GM19043 (cell line): ENCODE measurements around the gene BIVM.

Source experiments
- ATAC-seq: cut with Tn5 transposase; IDR thresholded peaks from one replicate; pipeline ENCODE4 v1.9.1; 2021; ENCODE audit warnings: low read depth; ENCODE audit not compliant: unreplicated experiment

The BIVM gene

DNA sequence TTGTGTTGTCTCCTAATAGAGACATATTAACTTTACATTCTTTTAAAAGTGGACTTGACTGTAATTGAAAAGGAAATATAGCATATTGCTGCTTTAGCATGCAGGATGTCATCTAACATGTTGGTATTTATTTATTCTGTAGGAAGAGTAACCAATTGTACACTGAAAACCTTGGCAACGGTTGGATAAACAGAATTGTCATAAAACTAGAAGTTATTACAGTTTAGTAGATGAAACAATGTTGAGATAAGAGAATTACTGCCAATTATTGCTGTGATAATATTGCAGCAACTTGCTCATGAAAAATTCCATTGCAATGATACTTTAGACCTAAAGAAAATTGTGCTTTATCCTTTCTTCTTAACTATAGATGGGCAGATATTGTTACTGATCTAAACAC, 39.4 kb downstream of the BIVM start:
- ATAC-seq: no peak

GRCh38 chr13:102838982-102839381, 40.1 kb downstream of the BIVM start:
- ATAC-seq: no peak

GRCh38 chr13:102839462-102839861, 40.5 kb downstream of the BIVM start:
- ATAC-seq: no peak

DNA sequence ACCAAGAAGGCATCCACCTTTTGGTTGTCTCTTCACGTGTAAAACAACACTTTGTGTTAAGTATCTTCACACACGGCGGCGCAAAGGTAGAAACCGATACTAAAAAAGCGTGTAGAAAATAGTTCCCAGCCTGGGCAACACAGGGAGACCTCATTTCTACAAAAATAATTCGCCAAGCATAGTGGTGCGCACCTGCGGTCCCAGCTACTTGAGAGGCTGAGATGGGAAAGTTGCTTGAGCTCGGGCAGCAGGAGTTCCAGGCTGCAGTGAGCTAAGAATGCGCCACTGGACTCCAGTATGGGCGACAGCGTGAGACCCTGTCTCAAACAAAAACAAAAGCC, 46.3 kb downstream of the BIVM start:
- ATAC-seq: peak; percentile 14

- peak; percentile 76 for ATAC-seq
Observed at GRCh38 chr13:102845630-102846260, 46.8 kb downstream of the BIVM start, which contains the start of gene ERCC5. ERCC5 (plus strand) TSS chr13:102846032; CDS start chr13:102846267, 235 bp downstream.

DNA sequence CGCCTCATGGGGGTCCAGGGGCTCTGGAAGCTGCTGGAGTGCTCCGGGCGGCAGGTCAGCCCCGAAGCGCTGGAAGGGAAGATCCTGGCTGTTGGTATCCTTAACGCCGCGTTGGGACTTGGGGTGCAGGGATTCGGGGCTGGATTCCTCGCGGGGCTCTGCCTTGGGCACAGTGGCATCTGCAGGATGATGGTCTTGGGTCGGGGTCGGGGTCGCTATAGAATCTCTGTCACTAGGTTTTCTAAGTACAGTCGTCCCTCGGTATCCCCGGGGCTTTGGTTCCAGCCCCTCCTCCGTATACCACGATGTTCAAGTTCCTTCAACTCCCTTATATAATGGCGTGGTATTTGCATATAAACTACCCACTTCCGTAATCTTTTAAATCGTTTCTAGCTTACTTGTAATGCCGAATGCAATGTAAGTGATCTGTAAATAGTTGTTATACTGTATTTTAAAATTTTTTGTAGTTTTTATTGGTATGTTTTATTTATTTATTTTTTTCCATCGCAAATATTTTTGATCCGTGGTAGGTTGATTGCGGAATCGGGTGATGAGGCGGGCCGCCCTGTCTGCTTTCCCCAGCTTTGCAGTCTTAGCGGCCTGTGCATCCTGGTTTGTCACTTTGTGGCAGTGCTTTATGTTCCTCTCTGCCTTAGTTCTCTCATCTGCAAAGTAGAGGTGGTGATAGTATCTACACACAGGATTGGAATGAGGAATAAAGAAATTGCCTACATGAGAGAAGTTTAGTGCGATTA, 47.5 kb downstream of the BIVM start:
- ATAC-seq: peak; percentile 37

DNA sequence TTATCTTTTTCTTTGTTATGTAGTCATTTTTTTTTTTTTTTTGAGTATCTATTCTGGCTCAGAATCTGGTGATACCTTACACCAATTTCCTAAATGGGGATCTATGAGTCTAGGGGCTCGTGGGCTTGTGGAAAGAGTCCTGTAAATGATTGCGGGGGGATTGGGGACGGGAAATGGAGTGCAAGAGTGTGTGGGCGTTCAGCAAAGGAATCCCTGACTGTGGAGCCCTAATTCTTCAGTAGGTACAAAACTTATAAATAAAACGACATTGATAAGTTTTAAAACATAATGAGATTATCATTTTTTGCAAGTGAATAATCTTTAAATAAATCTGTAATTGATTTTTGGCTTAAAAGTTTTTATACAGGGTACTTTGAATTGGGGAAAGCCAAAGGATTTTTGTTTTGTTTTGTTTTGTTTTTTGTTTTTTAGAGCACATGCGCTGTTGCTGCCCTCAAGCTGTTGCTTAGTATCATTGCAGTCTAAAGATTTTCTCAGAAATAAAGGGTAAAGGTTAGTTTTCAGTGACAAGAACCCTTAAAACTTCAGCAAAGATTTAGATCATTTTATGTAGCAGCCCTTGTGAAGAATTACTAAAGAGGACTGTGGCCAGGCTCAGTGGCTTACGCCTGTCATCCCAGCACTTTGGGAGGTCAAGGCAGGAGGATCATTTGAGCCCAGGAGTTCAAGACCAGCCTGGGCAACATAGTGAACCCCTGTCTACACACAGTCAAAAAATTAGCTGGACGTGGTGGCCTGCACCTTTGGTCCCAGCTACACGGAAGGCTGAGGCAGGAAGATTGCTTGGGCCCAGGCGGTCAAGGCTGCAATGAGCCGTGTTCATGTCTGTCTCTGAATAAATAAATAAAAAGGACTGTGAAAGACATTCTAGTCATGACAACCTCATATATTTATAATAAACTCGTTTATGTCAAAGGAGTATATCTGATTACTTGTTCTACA, 48.6 kb downstream of the BIVM start:
- no peak for ATAC-seq

GRCh38 chr13:102848956-102849355, 50.0 kb downstream of the BIVM start:
- ATAC-seq: no peak

- no peak for ATAC-seq
Observed at GRCh38 chr13:102852556-102852955, 53.6 kb downstream of the BIVM start.

DNA sequence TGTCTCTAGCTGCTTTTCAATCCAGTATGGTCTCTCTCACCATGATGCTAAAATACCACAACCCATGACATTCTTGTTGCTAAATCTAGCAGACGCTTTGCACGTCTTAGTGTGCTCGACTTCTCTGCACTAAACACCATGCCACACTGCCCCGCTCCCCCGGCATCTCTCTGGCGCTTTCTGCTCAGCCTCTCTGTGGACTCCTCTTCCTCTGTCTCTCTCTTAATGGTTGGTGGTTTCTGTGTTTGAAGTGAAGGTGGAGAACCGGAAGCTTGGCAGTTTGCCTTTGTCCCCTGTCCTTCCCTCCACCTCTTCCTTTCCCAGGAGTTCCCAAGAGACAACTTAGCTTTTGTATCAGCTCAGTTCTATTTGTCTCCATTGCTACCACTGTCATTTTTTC, 55.8 kb downstream of the BIVM start:
- ATAC-seq: peak; percentile 87

GRCh38 chr13:102856557-102856956, 57.6 kb downstream of the BIVM start:
- no peak for ATAC-seq

GRCh38 chr13:102862624-102863210, 63.8 kb downstream of the BIVM start:
- ATAC-seq: no peak

DNA sequence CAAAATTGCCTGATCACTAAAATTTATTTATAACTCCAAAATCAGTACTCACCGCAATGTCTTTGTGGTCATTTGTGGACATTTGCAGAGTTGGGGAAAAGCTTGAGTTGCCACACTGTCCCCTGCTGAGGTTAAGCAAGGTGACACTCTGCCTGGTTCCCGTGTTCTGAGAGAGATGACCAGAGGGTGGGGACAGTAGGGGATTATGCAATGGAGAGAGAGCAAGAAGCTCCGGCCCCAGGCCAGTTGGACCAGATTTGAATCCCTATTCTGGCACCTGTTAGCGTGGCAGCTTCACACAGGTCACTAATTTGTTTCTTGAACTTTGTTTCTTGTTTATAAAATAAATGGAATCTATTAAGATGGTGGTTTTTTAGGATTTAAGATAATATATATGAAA, 64.7 kb downstream of the BIVM start:
- no peak for ATAC-seq

DNA sequence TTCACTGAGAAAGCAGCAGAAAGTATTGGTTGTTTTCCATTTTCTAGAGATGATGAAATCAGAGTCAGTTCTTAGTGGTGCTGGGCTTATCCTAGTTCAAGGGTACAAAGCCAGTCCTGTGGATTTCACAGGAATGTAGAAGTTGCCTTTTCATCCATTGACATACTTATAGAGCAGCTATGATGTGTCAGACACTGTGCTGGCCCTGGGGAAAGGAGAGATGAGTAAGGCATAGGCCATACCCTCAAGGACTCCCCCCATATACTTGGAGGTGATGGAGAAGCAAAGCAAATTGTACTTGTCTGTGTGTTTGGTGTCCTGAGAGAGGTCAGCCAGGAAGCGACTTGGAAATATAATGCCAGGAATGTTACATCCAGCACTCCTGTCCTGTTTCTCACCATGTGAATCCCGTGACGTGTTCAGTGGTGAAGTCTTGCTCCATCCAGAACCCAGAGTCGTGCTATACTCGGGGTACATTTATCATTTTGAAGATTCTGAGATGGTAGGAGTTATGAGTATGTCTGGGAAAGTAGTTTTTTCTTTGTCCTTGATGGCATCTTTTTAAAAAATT, 69.5 kb downstream of the BIVM start:
- no peak for ATAC-seq

DNA sequence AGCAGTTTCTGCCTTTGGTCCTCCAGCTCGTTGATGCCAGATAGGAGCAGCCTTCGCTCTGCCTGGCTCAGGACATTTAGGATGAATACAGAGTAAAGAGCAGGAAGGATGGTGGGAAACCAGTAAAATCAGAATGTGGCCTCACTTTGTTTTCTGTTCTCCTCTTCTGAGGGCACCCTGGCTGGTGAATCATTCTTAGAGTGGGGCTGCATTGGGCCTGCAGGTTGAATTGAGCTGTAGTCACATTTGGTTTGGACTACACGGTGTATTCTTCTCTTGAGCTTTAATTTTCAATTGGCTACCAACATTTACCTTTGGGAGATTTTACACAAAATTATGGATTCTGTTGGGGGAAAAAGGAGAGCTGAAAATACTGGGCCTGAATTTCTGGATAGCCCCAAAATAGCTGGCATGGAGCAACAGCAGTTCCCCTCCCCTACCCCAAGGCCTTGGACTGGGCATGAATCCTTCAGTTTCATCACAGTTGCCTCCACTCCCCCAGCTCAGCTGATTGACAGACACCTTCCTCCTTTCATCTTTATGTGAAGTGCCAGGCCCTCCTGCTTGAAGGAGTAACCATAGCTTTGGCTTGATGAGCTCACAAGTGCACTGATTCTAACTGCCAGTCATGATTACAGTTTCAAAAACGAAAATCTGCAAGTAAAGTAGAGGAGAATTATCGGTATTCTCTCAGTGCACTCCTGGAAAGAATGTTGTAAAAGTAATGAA, 71.2 kb downstream of the BIVM start:
- peak; percentile 14 for ATAC-seq

DNA sequence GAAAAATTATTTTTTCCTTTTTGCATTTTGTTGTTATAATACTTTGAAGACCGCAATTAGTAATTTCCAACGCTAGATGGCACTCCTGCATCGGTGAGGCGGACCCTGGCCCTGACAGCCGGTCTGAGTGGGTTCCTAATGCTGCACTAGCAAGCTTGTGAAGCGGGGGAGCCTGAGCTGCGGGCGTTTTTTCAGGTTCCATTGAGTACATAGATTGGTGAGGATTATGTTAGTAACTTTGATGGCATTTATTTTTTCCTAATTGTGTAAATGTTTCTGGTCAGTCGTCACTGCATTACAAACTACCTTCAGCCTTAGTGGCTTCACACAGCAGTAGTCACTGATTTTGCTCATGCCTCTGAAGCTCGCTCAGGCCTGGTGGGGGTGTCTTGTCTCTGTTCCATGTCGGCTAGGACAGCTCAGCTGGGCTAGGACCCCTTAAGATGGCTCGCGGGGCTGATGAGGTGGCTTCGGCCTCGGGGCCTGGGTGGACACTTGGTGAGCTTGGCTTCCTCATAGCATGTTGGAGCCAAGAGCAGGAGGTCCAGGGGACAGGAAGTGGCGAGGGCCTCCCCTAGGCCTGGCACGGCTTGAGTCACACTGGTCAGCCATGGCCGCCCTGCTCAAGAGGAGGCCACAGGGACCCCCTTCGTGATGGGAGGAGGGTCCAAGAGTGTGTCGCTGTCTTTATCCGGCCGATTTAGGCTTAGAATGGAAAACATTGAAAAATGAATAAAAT, 71.9 kb downstream of the BIVM start:
- peak; percentile 85 for ATAC-seq

GRCh38 chr13:102872131-102872530, 73.2 kb downstream of the BIVM start:
- no peak for ATAC-seq

DNA sequence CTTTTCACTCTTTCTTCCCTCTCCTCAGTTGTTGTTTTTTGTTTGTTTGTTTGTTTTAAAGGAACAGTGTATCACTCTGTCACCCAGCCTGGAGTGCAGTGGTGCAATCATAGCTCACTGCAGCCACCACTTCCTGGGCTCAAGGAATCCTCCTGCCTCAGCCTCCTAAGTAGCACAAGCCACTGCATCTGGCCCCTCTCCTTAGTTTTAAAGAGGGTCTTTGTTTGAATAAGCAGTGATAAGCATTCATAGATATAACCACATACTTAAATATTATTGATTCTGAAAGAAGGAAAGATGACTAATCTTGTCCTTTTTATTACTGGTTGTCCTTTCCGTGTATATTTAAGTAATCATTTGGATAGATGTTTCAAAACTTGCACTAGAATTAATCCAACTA, 73.6 kb downstream of the BIVM start:
- ATAC-seq: no peak

GRCh38 chr13:102873653-102874052, 74.7 kb downstream of the BIVM start:
- ATAC-seq: no peak
